Body of pancreas (tissue), 4 donors: Measurements from ENCODE around the gene FFAR4. TPM values are rescaled to one million over a fixed set of nuclear protein-coding genes. Genes with fewer than 3 reads are reported as not detected.

ENCODE experiments used
- ATAC-seq: fragments of 150-250 bp; one replicate; pipeline ENCODE4 v1.9.1; 2016
- DNase-seq, 4 donors: peaks; one replicate each; pipeline ENCODE4 v3.0.0-alpha.2; 2019
- H3K27ac ChIP-seq, 4 donors: fragments of 200-600 bp; sonication (generic); 1 replicate in 3 of 4; 2 replicates in 1 of 4; pipeline versions ENCODE4 v1.5.1 to v1.6.1; 2016 to 2019; ENCODE audit warnings: mild to moderate bottlenecking in 1 of 4, mixed read lengths in 1 of 4, moderate library complexity in 1 of 4
- H3K27me3 ChIP-seq, 2 donors: fragments of 200-600 bp; sonication (generic); one replicate each; pipeline ENCODE4 v1.6.0; 2016; ENCODE audit warnings: mild to moderate bottlenecking in 1 of 2
- H3K36me3 ChIP-seq, 2 donors: fragments of 200-600 bp; sonication (generic); replicated peaks in 1 of 2; 2 replicates each; pipeline ENCODE4 v1.5.1; 2016; ENCODE audit warnings: low read depth in 2 of 2; ENCODE audit not compliant: insufficient read depth in 1 of 2
- H3K4me1 ChIP-seq: fragments of 200-600 bp; sonication (generic); one replicate; pipeline ENCODE4 v1.6.0; 2016
- H3K4me3 ChIP-seq, 2 donors: fragments of 200-600 bp; sonication (generic); 1 replicate in 1 of 2; 2 replicates in 1 of 2; pipeline ENCODE4 v1.5.1; 2016 to 2019
- H3K9me3 ChIP-seq, 3 donors: fragments of 200-600 bp; sonication (generic); 1 replicate in 2 of 3; 2 replicates in 1 of 3; pipeline ENCODE4 v1.5.1; 2016
- POLR2A ChIP-seq, 3 donors: fragments of 450-650 bp; IDR thresholded peaks; one replicate each; pipeline ENCODE4 v1.6.1; 2016; ENCODE audit warnings: antibody characterized with exemption in 3 of 3, mild to moderate bottlenecking in 2 of 3
- WGBS, 2 donors: methylation state at CpG; one replicate each; pipeline ENCODE4 v1.1.5; 2017; 5-methylcytosine and 5-hydroxymethylcytosine counted together
- intact Hi-C: fragments of 100-400 bp; cut with DNase I; formaldehyde crosslinking; loops from one replicate; pipeline ENCODE4 v1.15.1; 2023
- total RNA-seq, 2 donors: library from RNA; depleted of rRNA; stranded (reverse); fragments of >200 nt; gene quantifications; one replicate each; pipeline ENCODE4 v1.1.0, GENCODE V29; 2016
- TF ChIP-seq, protein P1 (sequence below), 7 experiments: fragments of 450-650 bp in 4 of 7; fragments of 200-600 bp in 3 of 7; sonication (generic) in 3 of 7; IDR thresholded peaks; one replicate each; pipeline ENCODE4 v1.5.1; 2016 to 2019; ENCODE audit warnings: antibody characterized with exemption in 7 of 7

FFAR4 gene
- total RNA-seq, 2 donors from 2014 or later, result 0.78 to 2.3 TPM

DNA sequence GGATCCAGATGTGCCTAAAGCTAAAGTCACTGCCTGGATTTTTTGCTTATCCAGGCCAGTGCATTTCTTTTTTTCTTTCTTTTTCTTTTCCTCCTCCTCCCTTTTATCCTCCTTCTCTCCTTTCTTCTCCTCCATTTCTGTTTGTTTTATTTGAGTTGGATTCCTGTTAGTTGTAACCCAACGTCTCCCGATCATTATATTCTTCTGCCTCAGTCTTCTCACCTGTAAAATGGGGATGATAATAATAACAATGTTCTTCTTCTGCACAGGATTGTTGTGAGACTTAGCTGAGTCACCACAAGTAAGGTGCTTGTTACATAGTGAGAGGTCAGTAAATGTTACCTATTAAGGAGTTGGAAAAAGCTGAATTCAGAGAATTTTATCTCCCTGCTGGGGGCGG lies 13.7 kb upstream of the FFAR4 start:
- 82 to 84% methylated on average over 3 of the region's 3 CpGs for WGBS, 2 donors

DNA sequence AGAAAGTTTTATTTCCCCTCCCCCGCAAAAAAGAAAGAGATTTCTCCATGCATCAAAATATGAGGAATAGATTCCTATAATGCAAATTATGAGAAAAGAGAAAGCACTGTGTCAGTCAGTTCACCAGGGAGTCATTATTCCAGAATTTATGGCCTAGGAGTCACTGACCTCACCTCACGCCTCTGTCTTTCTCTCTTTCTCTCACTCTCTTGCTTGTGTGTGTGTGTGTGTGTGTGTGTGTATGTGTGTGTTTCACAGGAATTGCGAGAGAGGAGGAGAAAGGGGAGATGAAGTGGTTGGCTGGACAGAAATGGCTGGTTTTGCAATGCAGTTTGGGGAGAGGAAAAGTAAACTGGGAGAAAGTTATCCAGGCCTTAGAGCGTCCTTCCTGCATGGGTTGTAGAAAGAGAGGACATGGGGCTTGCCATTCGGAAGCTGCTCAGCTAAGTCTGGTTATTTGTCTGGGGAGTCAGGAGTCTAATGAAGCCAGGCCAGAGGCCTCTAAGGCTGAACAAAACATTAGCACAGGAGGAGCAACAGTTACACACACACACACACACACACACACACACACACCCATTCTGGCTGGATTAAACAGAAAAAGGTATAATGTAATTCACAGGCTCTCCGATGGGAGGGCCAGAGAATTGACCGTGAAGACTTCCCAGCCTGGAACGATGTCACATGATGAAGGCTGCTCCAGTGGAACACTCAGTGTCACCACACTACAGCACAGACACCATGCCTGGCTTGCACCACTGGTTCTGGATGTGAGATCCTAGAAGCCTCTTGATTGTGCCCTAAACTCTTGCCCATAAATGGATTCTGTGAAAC lies 12.8 kb upstream of the FFAR4 start:
- intact Hi-C loops, result loop anchor here (10.0 kb wide), 2 partner anchors 121 to 301 kb away; no protein-coding TSS in a partner anchor
- Histone ChIP-seq H3K27me3 (no peaks in the 10 kb centered on the region), H3K27ac (no peak overlapping the region), H3K4me1 (no peaks in the 10 kb centered on the region), H3K9me3 (no peaks in the 10 kb centered on the region), H3K4me3 (no peak overlapping the region), H3K36me3 (no peaks in the 10 kb centered on the region)
- DNase-seq (no peak), ATAC-seq (no peak)
- 80 to 82% methylated on average over 5 to 8 of the region's 8 CpGs for WGBS, 2 donors
- TF ChIP-seq POLR2A (IDR thresholded peaks at IDR 0.05), result no peak
- TF ChIP-seq, protein P1, sequence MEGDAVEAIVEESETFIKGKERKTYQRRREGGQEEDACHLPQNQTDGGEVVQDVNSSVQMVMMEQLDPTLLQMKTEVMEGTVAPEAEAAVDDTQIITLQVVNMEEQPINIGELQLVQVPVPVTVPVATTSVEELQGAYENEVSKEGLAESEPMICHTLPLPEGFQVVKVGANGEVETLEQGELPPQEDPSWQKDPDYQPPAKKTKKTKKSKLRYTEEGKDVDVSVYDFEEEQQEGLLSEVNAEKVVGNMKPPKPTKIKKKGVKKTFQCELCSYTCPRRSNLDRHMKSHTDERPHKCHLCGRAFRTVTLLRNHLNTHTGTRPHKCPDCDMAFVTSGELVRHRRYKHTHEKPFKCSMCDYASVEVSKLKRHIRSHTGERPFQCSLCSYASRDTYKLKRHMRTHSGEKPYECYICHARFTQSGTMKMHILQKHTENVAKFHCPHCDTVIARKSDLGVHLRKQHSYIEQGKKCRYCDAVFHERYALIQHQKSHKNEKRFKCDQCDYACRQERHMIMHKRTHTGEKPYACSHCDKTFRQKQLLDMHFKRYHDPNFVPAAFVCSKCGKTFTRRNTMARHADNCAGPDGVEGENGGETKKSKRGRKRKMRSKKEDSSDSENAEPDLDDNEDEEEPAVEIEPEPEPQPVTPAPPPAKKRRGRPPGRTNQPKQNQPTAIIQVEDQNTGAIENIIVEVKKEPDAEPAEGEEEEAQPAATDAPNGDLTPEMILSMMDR (IDR thresholded peaks at IDR 0.05), result no peak

More for the DNA sequence above, 13.7 kb upstream of the FFAR4 start:
- no peak for DNase-seq
- Histone ChIP-seq H3K27me3 (no peaks in the 10 kb centered on the region), H3K9me3 (no peaks in the 10 kb centered on the region), H3K27ac (no peak overlapping the region), H3K4me3 (no peak overlapping the region), H3K4me1 (no peaks in the 10 kb centered on the region), H3K36me3 (no peaks in the 10 kb centered on the region)
- intact Hi-C loops, result loop anchor here (10.0 kb wide), 2 partner anchors 122 to 302 kb away; no protein-coding TSS in a partner anchor
- no peak for TF ChIP-seq POLR2A (IDR thresholded peaks at IDR 0.05)
- TF ChIP-seq, protein P1 (IDR thresholded peaks at IDR 0.05), result no peak
- ATAC-seq, result no peak

DNA sequence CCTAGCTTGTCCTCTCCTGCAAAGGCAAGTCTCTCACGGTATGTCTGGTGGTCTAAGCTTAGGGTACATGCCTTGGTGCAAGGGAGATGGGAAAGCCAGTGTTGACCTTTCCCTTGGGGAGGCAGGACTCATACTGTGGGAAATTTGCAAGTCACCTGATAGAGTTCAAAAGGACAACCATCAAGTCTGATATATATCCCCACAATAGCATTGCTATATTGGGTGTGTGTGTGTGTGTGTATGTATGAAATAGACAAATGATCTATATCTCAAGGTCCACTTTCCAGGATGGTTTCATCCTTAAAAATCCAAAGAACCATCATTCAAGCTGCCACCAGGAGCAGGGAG lies 12.2 kb upstream of the FFAR4 start:
- H3K9me3 ChIP-seq, result no peaks in the 10 kb centered on the region
- ATAC-seq, result no peak
- WGBS, 2 donors, result 43 to 67% methylated on average over 1 of the region's 1 CpG
- H3K36me3 ChIP-seq, result no peaks in the 10 kb centered on the region
- H3K4me3 ChIP-seq, result no peak overlapping the region
- no peaks in the 10 kb centered on the region for H3K4me1 ChIP-seq
- intact Hi-C loops, result loop anchor here (10.0 kb wide), 2 partner anchors 121 to 301 kb away; no protein-coding TSS in a partner anchor
- TF ChIP-seq, protein P1 (IDR thresholded peaks at IDR 0.05), result no peak
- no peak for TF ChIP-seq POLR2A (IDR thresholded peaks at IDR 0.05)
- DNase-seq, result no peak
- H3K27me3 ChIP-seq, result no peaks in the 10 kb centered on the region
- no peak overlapping the region for H3K27ac ChIP-seq

DNA sequence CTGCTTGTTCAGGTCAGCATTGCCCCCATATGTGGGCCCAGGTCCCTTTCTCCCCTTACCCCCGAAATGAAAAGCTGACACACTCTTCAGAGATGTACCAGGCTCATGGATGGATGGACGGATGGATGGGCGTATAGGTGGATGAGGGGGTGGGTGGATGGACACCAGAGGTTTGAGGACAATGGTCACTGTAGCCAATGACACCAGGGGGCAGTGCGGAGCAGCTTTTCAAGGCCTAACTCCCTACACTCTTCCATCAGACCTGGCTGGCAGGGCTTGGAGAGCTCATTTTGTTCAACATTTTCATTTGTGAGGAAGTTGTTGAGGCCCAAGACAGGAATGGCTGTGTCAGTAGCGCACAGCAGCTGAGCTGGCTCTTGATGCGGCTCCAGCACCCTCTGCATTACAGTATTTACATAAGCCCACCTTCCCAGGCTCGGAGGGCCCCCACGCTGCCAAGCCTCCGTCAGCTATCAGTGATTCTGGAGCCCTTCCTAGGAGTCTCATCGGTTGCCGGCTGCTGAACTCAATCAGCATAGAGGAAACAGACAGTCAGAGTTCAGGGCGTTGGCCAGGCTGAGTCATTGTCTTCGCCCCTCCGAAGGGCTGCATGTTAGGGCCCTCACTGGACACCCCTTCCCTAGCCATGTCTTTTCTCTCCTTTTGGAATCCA lies 11.6 kb upstream of the FFAR4 start:
- Histone ChIP-seq H3K4me1 (no peaks in the 10 kb centered on the region), H3K36me3 (no peaks in the 10 kb centered on the region), H3K27ac (no peak overlapping the region), H3K4me3 (no peak overlapping the region), H3K9me3 (no peaks in the 10 kb centered on the region), H3K27me3 (no peaks in the 10 kb centered on the region)
- intact Hi-C loops, result loop anchor here (10.0 kb wide), 2 partner anchors 120 to 300 kb away; no protein-coding TSS in a partner anchor
- TF ChIP-seq POLR2A (IDR thresholded peaks at IDR 0.05), result no peak
- TF ChIP-seq, protein P1 (IDR thresholded peaks at IDR 0.05), result peak; percentile 62 to 73 (median 66)
- DNase-seq, result peak; percentile 75 to 82 (median 76)
- peak; percentile 85 for ATAC-seq
- WGBS, 2 donors, result 36 to 37% methylated on average over 13 to 14 of the region's 14 CpGs
